K562 (cell line): ENCODE data around the gene TTL. TPM values are rescaled to one million over a fixed set of nuclear protein-coding genes. Genes with fewer than 3 reads are reported as not detected.

Experiments
- ATAC-seq: fragments of 200-7000 bp; cut with Tn5 transposase; 3 replicates; pipeline ENCODE4 v1.9.1; 2020; ENCODE audit warnings: moderate library complexity
- BruUV-seq: library from RNA; stranded (reverse); fragments of 400-500 nt; replicated peaks from 2 replicates; lab custom pipeline; 2021; lab: Mats Ljungman, UMichigan
- CTCF ChIA-PET: fragments of 300-600 bp; formaldehyde crosslinking; extraction: SDS; loops from one replicate; lab custom pipeline; 2021; ENCODE audit warnings: low intra/inter-chr PET ratio; lab: Yijun Ruan, JAX
- POLR2A ChIA-PET: fragments of 300-600, 350-650 bp; sonication (Branson Sonifier 250); formaldehyde crosslinking; extraction: SDS; loops from one replicate; lab custom pipeline; 2021; ENCODE audit warnings: antibody characterized with exemption, inconsistent platforms; lab: Yijun Ruan, JAX
- DNase-seq, 4 experiments: peaks; one replicate each; pipeline versions ENCODE4 v3.0.0 to v3.0.0-alpha.2; 2011 to 2018; ENCODE audit warnings: low spot score in 3 of 4, mixed read lengths in 3 of 4; ENCODE audit errors: extremely low read depth in 1 of 4
- FAIRE-seq: peaks from 2 replicates; lab custom pipeline; 2011; peaks lifted over from hg19 to GRCh38; lab: Jason Lieb, UNC
- H2AFZ ChIP-seq: 2 replicates; pipeline ENCODE4 v1.6.0; 2011; ENCODE audit warnings: low read depth, low read length, control low read depth, inconsistent platforms
- H3K27ac ChIP-seq: fragments of 200-600 bp; 3 replicates; pipeline ENCODE4 v1.8.0; 2011; ENCODE audit warnings: low read depth, mild to moderate bottlenecking, control low read depth, inconsistent platforms, low read length, moderate library complexity, mixed read lengths; ENCODE audit errors: extremely low read depth
- H3K27me3 ChIP-seq, 2 experiments: fragments of 300-600 bp in 1 of 2; 2 replicates in 1 of 2; 3 replicates in 1 of 2; pipeline versions ENCODE4 v1.6.0 to v1.8.0; 2011; ENCODE audit warnings: inconsistent platforms in 2 of 2, low read length in 2 of 2, mild to moderate bottlenecking in 1 of 2, mixed read lengths in 1 of 2, moderate library complexity in 1 of 2; ENCODE audit not compliant: control insufficient read depth in 2 of 2, insufficient read depth in 2 of 2
- H3K36me3 ChIP-seq: fragments of 300-600 bp; 3 replicates; pipeline ENCODE4 v1.8.0; 2011; ENCODE audit warnings: mild to moderate bottlenecking, low read length, inconsistent platforms; ENCODE audit not compliant: control insufficient read depth, insufficient read depth
- H3K4me1 ChIP-seq, 2 experiments: fragments of 200-600 bp in 1 of 2; replicated peaks in 1 of 2; 2 replicates in 1 of 2; 3 replicates in 1 of 2; pipeline versions ENCODE4 v1.5.1 to v1.8.0; 2011; ENCODE audit warnings: inconsistent platforms in 2 of 2, low read length in 2 of 2, mild to moderate bottlenecking in 1 of 2, mixed read lengths in 1 of 2, moderate library complexity in 1 of 2; ENCODE audit not compliant: control insufficient read depth in 2 of 2, insufficient read depth in 2 of 2
- H3K4me2 ChIP-seq: 2 replicates; pipeline ENCODE4 v1.6.1; 2011; ENCODE audit warnings: low read length, control low read depth, inconsistent platforms, mixed read lengths; ENCODE audit not compliant: insufficient read depth
- H3K4me3 ChIP-seq: fragments of 200-600 bp; sonication (generic), shearing (Covaris generic); 2 replicates; pipeline ENCODE4 v1.5.1; 2016; ENCODE audit warnings: control low read depth, inconsistent platforms
- H3K79me2 ChIP-seq: fragments of 200-600 bp; 3 replicates; pipeline ENCODE4 v1.8.0; 2011; ENCODE audit warnings: low read length, inconsistent platforms; ENCODE audit not compliant: control insufficient read depth, insufficient read depth
- H3K9ac ChIP-seq, 2 experiments: 2 replicates each; pipeline versions ENCODE4 v1.6.0 to v1.6.1; 2011; ENCODE audit warnings: low read depth in 2 of 2, low read length in 2 of 2, control low read depth in 1 of 2, inconsistent platforms in 1 of 2, mild to moderate bottlenecking in 1 of 2, mixed read lengths in 1 of 2; ENCODE audit not compliant: insufficient read depth in 1 of 2
- H3K9me1 ChIP-seq: one replicate; pipeline ENCODE4 v1.6.0; 2011; ENCODE audit warnings: inconsistent platforms, mild to moderate bottlenecking, low read length, moderate library complexity; ENCODE audit not compliant: control insufficient read depth, insufficient read depth
- H3K9me3 ChIP-seq: replicated peaks from 2 replicates; pipeline ENCODE4 v1.5.1; 2011; ENCODE audit warnings: low read depth, low read length, inconsistent platforms; ENCODE audit not compliant: control insufficient read depth, insufficient read depth
- H4K20me1 ChIP-seq: replicated peaks from 2 replicates; pipeline ENCODE4 v1.6.1; 2011; ENCODE audit warnings: low read length, inconsistent platforms, mixed read lengths; ENCODE audit not compliant: control insufficient read depth, insufficient read depth
- CEBPB ChIP-seq: fragments of 450-650 bp; IDR thresholded peaks from 2 replicates; pipeline ENCODE4 v1.6.1; 2016; ENCODE audit warnings: missing genetic modification characterization, missing compliant biosample characterization
- CEBPG ChIP-seq, 3 experiments: fragments of 200-800 bp in 1 of 3; sonication (Bioruptor generic) in 1 of 3; sonication (generic) in 1 of 3; formaldehyde crosslinking in 1 of 3; IDR thresholded peaks in 2 of 3; conservative IDR thresholded peaks in 1 of 3; 2 replicates each; pipeline versions ENCODE4 v1.6.1 to v1.8.0; 2016 to 2022; ENCODE audit warnings: missing compliant biosample characterization in 2 of 3, missing genetic modification characterization in 2 of 3, mild to moderate bottlenecking in 1 of 3, missing genetic modification reagents in 1 of 3
- DDX20 ChIP-seq: fragments of 450-650 bp; IDR thresholded peaks from 2 replicates; pipeline ENCODE4 v1.6.1; 2016; ENCODE audit warnings: missing genetic modification characterization, low read depth, mild to moderate bottlenecking, missing compliant biosample characterization, moderate library complexity
- FOXA1 ChIP-seq: fragments of 450-650 bp; IDR thresholded peaks from 2 replicates; pipeline ENCODE4 v1.6.1; 2016; ENCODE audit warnings: mild to moderate bottlenecking, borderline replicate concordance
- ZC3H4 ChIP-seq: sonication (generic); formaldehyde crosslinking; IDR thresholded peaks from 2 replicates; pipeline ENCODE4 v1.9.0; 2021; ENCODE audit warnings: missing genetic modification reagents, borderline replicate concordance
- WGBS: fragments of 100-300 bp; shearing (Covaris generic); methylation state at CpG from one replicate; pipeline ENCODE4 v1.1.6; 2016; ENCODE audit warnings: low coverage, mixed read lengths; ENCODE audit not compliant: insufficient coverage; ENCODE audit errors: missing lambda C conversion rate; 5-methylcytosine and 5-hydroxymethylcytosine counted together
- in situ Hi-C: fragments of 300-500 bp; cut with MboI; formaldehyde crosslinking; loops from 4 replicates; pipeline ENCODE4 v1.15.0; 2018; ENCODE audit warnings: inconsistent platforms, mixed read lengths
- intact Hi-C: fragments of 100-400 bp; cut with micrococcal nuclease; formaldehyde crosslinking; loops from 2 replicates; pipeline ENCODE4 v1.14.2; 2022
- polyA plus RNA-seq, 8 experiments: library from polyadenylated mRNA; depleted of rRNA in 4 of 8; stranded (reverse) in 5 of 8; unstranded in 3 of 8; fragments of >200 nt; fragmentation: Nextera tagmentation in 2 of 8; fragmentation: Illumina TruSeq in 1 of 8; extraction: Ambion mirVana in 2 of 8; extraction: Trizol in 1 of 8; gene quantifications; 2 replicates each; pipeline versions ENCODE4 v1.2.1 to v1.2.3, GENCODE V29; 2011 to 2014; ENCODE audit warnings: inconsistent platforms in 1 of 8, missing spikeins in 1 of 8
- total RNA-seq, 7 experiments: library from RNA; depleted of rRNA in 6 of 7; stranded (reverse); fragments of >200 nt in 6 of 7; fragmentation: Illumina TruSeq in 2 of 7; extraction: Trizol in 2 of 7; gene quantifications; 2 replicates each; pipeline versions ENCODE4 v1.2.1 to v1.2.3, GENCODE V29; 2011 to 2021; ENCODE audit warnings: low replicate concordance in 1 of 7
- TF ChIP-seq, protein P1 (sequence below): fragments of 200-800 bp; sonication (Bioruptor generic); IDR thresholded peaks from 2 replicates; pipeline ENCODE4 v1.6.1; 2017; ENCODE audit warnings: missing genetic modification characterization, missing compliant biosample characterization
- TF ChIP-seq, protein P2 (sequence below), 2 experiments: fragments of 450-650 bp; conservative IDR thresholded peaks; 2 replicates each; pipeline ENCODE4 v1.6.1; 2017; ENCODE audit warnings: mild to moderate bottlenecking in 2 of 2, moderate library complexity in 2 of 2

Gene TTL
- total and polyA plus RNA-seq, 9 of the 15 experiments (the other 6 are each of a cell fraction or from before 2014, with no cell fraction given) = 9.4 to 54.4 (median 34.9) TPM

DNA sequence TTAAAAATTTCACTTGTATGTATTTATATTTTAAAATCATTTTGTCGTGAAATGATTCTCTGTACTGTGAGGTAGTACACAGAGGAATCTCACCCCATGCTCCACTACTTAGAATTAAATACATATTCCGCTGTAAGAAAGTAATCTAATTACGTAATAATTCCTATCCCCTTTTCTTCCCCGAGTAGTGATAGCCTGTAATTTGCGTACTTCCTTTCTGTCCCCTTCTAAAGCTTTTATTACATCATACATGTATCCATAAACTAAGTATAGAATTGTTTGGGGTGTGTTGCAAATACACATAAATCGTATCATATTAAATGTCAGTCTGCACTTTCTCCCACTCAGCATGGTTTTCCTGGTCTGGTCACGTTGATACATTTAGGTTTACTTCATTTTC, 90.0 kb downstream of the TTL start:
- no peak overlapping the region for H3K4me3 ChIP-seq
- in situ Hi-C loops = no loop called here
- no peaks in the 10 kb centered on the region for H3K79me2 ChIP-seq
- no peaks in the 10 kb centered on the region for H3K4me1 ChIP-seq
- H2AFZ ChIP-seq = no peak overlapping the region
- ATAC-seq = no peak
- ChIA-PET CTCF (no interaction called here), POLR2A (interaction anchor here (0.5 kb wide), 1 partner anchor 419 kb away, joined by 3 read pairs; no protein-coding TSS in a partner anchor)
- 72% methylated on average over 7 of the region's 7 CpGs for WGBS
- H3K36me3 ChIP-seq = peaks cover 99% of the 10 kb centered on the region
- BruUV-seq = no TSS peak
- DNase-seq = no peak
- no peaks in the 10 kb centered on the region for H3K9me3 ChIP-seq
- no peak overlapping the region for H3K27ac ChIP-seq
- no peaks in the 10 kb centered on the region for H3K9me1 ChIP-seq
- H3K4me2 ChIP-seq = no peak overlapping the region
- TF ChIP-seq ZC3H4 (CRISPR knock-in tag) (no peak), DDX20 (no peak), CEBPG (CRISPR knock-in tag; IDR thresholded peaks at IDR 0.05) (no peak), CEBPG (tag; conservative IDR thresholded peaks at IDR 0.05 in 1 of 2, IDR thresholded peaks at IDR 0.05 in 1 of 2) (peak; percentile 55 to 71), FOXA1 (no peak), CEBPB (tag) (peak; percentile 78)
- TF ChIP-seq, protein P1, sequence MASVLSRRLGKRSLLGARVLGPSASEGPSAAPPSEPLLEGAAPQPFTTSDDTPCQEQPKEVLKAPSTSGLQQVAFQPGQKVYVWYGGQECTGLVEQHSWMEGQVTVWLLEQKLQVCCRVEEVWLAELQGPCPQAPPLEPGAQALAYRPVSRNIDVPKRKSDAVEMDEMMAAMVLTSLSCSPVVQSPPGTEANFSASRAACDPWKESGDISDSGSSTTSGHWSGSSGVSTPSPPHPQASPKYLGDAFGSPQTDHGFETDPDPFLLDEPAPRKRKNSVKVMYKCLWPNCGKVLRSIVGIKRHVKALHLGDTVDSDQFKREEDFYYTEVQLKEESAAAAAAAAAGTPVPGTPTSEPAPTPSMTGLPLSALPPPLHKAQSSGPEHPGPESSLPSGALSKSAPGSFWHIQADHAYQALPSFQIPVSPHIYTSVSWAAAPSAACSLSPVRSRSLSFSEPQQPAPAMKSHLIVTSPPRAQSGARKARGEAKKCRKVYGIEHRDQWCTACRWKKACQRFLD (CRISPR knock-in tag) = no peak
- TF ChIP-seq, protein P2, sequence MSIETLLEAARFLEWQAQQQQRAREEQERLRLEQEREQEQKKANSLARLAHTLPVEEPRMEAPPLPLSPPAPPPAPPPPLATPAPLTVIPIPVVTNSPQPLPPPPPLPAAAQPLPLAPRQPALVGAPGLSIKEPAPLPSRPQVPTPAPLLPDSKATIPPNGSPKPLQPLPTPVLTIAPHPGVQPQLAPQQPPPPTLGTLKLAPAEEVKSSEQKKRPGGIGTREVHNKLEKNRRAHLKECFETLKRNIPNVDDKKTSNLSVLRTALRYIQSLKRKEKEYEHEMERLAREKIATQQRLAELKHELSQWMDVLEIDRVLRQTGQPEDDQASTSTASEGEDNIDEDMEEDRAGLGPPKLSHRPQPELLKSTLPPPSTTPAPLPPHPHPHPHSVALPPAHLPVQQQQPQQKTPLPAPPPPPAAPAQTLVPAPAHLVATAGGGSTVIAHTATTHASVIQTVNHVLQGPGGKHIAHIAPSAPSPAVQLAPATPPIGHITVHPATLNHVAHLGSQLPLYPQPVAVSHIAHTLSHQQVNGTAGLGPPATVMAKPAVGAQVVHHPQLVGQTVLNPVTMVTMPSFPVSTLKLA (conservative IDR thresholded peaks at IDR 0.05) = no peak
- FAIRE-seq = no peak
- H3K9ac ChIP-seq = no peak overlapping the region
- no peaks in the 10 kb centered on the region for H4K20me1 ChIP-seq
- H3K27me3 ChIP-seq = no peaks in the 10 kb centered on the region
- intact Hi-C loops = no loop called here
